GM12801 (cell line): ENCODE results near the gene ATG2A.

Experiments
- CTCF ChIP-seq: IDR thresholded peaks from one replicate; pipeline ENCODE4 v1.5.1; 2011; ENCODE audit warnings: control low read depth; ENCODE audit not compliant: insufficient read length; ENCODE audit errors: extremely low read depth

The ATG2A gene

GRCh38 chr11:64923151-64923661 lies 6.2 kb upstream of the ATG2A start:
- no peak for TF ChIP-seq CTCF

DNA sequence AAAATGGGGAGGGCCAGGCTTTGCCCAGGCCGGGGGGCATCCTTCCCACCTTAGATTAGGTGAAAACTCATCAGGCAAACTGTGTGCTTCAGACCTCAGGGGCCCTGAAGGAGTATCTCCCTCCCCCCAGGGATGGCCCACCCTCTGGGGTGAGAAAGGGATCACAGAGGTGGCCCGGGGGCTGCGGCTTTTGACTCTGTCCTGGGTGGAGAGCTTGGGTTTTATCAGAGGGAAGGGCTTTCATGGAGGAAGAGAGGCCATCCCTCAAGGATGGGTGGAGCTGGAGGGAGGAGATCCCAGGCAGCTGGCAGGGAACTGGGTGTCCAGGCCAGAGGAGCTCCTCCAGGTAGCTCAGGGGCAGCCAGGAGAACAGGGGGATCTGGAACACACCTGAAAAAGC lies 4.4 kb upstream of the ATG2A start:
- no peak for TF ChIP-seq CTCF

DNA sequence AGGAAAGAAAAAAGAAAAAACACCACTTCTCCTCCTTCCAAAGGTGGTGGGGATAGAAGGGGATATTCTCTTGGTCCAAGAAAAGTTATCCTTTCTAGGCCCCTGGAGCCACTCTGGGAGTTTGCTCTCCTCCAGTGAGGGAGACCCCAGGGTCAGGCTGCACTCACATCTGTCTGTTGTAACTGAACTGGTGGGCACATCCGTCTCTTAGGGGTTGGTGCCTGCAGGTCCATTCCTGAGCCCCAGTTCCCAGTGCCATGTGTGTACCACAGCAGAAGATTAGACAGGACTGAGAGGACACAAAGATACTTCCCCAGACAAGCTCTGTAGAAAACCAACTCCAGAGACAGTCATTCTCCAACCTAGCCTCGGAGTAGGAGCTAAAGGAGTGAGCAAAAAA lies 3.1 kb upstream of the ATG2A start:
- no peak for TF ChIP-seq CTCF

DNA sequence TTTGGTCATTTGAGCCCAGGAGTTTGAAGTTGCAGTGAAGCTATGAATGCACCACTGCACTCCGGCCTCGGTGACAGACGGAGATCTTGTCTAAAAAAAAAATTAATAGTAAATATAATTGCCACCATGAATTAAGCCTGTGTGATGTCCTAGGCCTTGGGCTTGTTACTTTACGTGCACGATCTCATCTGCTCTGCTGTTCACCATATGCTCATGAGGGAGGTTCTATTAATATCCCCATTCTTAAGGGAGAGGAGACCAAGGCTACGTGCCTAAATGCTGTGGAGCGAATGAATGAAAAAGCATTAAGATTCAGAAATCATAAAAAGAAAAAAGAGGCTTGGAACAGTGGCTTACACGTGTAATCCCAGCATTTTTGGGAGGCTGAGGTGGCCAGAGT lies 2.6 kb upstream of the ATG2A start:
- TF ChIP-seq CTCF, result no peak

- TF ChIP-seq CTCF, result no peak
Measured at GRCh38 chr11:64918017-64918416, 1.0 kb upstream of the ATG2A start.

DNA sequence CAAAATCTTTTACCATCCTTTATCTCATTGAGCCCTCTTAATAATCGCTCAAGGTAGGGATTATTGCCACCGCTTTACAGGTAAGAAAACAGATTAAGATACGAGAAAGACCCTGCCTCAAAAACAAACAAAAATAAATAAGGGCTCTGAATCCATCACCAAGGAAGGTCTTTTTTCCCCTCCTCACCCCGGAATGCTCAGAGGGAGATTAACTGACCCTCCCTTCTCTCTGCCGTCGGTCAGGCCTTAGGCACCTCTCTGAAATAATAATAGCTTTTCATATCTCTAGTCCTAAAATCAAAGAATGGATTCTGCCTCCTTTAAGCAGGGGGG lies 620 bp upstream of the ATG2A start:
- no peak for TF ChIP-seq CTCF

DNA sequence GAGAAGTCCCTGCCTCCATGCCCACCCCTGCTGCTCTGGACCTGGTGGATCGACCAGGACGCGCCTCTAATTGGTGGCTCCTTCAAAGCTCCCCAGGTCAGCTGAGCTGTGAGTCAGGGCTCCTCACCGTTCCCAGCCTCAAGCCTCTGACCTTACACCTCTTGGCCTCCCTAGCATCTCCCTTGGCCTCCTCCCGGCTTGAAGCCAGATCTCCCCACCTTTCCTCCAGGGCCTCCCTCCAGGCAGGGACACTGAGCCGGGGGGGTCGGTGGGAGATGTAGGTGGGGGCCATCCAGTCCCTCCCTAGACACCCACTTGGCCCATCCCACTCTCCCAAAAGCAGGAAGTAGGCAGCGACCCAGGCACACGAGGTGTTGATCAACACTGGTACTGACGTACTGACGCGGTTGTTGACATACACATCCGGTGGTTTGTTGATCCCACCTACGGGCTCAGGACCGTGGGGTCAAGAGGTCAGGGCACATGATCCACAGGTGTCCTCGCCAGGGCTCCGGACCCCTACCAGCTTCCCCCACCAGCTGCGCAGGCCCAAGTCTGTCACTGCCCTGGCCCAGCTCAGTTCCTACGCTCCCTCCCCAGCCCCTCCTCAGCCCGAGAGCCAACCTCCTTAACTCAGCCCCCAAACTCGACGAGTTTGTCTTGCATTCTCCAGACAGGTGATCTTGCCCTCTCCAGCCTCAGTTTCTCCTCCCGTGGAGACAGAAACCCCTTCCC lies 802 bp downstream of the ATG2A start:
- TF ChIP-seq CTCF, result no peak
